HEK293 (cell line): Measurements from ENCODE around the gene PRR16.

Experiments used
- CTCF ChIA-PET: fragments of 350-600 bp; formaldehyde crosslinking; extraction: SDS; loops from one replicate; lab custom pipeline; 2021; ENCODE audit warnings: antibody characterized with exemption; lab: Yijun Ruan, JAX
- POLR2A ChIA-PET: fragments of 300-600 bp; formaldehyde crosslinking; extraction: SDS; loops from one replicate; lab custom pipeline; 2020; ENCODE audit warnings: antibody characterized with exemption, inconsistent platforms; lab: Yijun Ruan, JAX
- H3K27ac ChIP-seq: fragments of 200-500 bp; sonication (Bioruptor generic); 2 replicates; pipeline ENCODE4 v1.5.1; 2014; ENCODE audit warnings: low read depth, low read length, control low read depth, inconsistent platforms; ENCODE audit errors: extremely low read depth
- H3K36me3 ChIP-seq, 2 experiments: fragments of 200-500 bp in 1 of 2; sonication (Bioruptor generic) in 1 of 2; 1 replicate in 1 of 2; 2 replicates in 1 of 2; pipeline ENCODE4 v1.5.1; 2014 to 2017; ENCODE audit warnings: inconsistent platforms in 2 of 2, low read length in 2 of 2; ENCODE audit not compliant: control insufficient read depth in 2 of 2, insufficient read depth in 1 of 2
- H3K4me1 ChIP-seq: fragments of 200-500 bp; sonication (Bioruptor generic); 2 replicates; pipeline ENCODE4 v1.5.1; 2014; ENCODE audit warnings: mild to moderate bottlenecking, low read length, inconsistent platforms; ENCODE audit not compliant: control insufficient read depth, insufficient read depth
- H3K4me3 ChIP-seq: 2 replicates; pipeline ENCODE4 v1.5.1; 2011; ENCODE audit warnings: low read depth, mild to moderate bottlenecking, control low read depth, low read length, moderate library complexity
- H3K9me3 ChIP-seq: fragments of 200-500 bp; sonication (Bioruptor generic); 2 replicates; pipeline ENCODE4 v1.5.1; 2014; ENCODE audit warnings: low read depth, low read length, inconsistent platforms; ENCODE audit not compliant: control insufficient read depth, insufficient read depth
- SCRT1 ChIP-seq: fragments of 450-650 bp; formaldehyde crosslinking; IDR thresholded peaks from 2 replicates; pipeline ENCODE4 v1.5.1; 2016; ENCODE audit warnings: missing biosample characterization, missing genetic modification characterization, borderline replicate concordance
- SP3 ChIP-seq: fragments of 450-650 bp; formaldehyde crosslinking; IDR thresholded peaks from 2 replicates; pipeline ENCODE4 v1.5.1; 2016; ENCODE audit warnings: missing biosample characterization, missing genetic modification characterization
- TCF7L2 ChIP-seq: IDR thresholded peaks from 2 replicates; pipeline ENCODE4 v1.6.1; 2011; ENCODE audit warnings: low read depth, mild to moderate bottlenecking, inconsistent platforms, low read length, moderate library complexity, borderline replicate concordance
- WT1 ChIP-seq: fragments of 450-650 bp; formaldehyde crosslinking; IDR thresholded peaks from 2 replicates; pipeline ENCODE4 v1.5.1; 2016; ENCODE audit warnings: missing biosample characterization, missing genetic modification characterization
- ZBTB17 ChIP-seq: fragments of 450-650 bp; formaldehyde crosslinking; IDR thresholded peaks from 2 replicates; pipeline ENCODE4 v1.5.1; 2016; ENCODE audit warnings: missing biosample characterization, missing genetic modification characterization
- ZBTB8A ChIP-seq: fragments of 450-650 bp; formaldehyde crosslinking; IDR thresholded peaks from 2 replicates; pipeline ENCODE4 v1.5.1; 2016; ENCODE audit warnings: missing biosample characterization, missing genetic modification characterization
- ZNF121 ChIP-seq: fragments of 450-650 bp; formaldehyde crosslinking; IDR thresholded peaks from 2 replicates; pipeline ENCODE4 v1.5.1; 2016; ENCODE audit warnings: missing biosample characterization, missing genetic modification characterization
- ZNF146 ChIP-seq: fragments of 450-650 bp; formaldehyde crosslinking; IDR thresholded peaks from 2 replicates; pipeline ENCODE4 v1.5.1; 2016; ENCODE audit warnings: missing biosample characterization, missing genetic modification characterization
- ZNF16 ChIP-seq: fragments of 450-650 bp; formaldehyde crosslinking; IDR thresholded peaks from 2 replicates; pipeline ENCODE4 v1.5.1; 2016; ENCODE audit warnings: low read depth, missing biosample characterization, missing genetic modification characterization
- ZNF239 ChIP-seq: fragments of 450-650 bp; formaldehyde crosslinking; IDR thresholded peaks from 2 replicates; pipeline ENCODE4 v1.5.1; 2016; ENCODE audit warnings: missing biosample characterization, missing genetic modification characterization
- ZNF248 ChIP-seq: fragments of 450-650 bp; formaldehyde crosslinking; IDR thresholded peaks from 2 replicates; pipeline ENCODE4 v1.5.1; 2017; ENCODE audit warnings: missing biosample characterization, missing genetic modification characterization
- ZNF311 ChIP-seq: fragments of 450-650 bp; formaldehyde crosslinking; IDR thresholded peaks from 2 replicates; pipeline ENCODE4 v1.5.1; 2017; ENCODE audit warnings: missing biosample characterization, missing genetic modification characterization, borderline replicate concordance
- ZNF324 ChIP-seq: fragments of 450-650 bp; formaldehyde crosslinking; IDR thresholded peaks from 2 replicates; pipeline ENCODE4 v1.5.1; 2016; ENCODE audit warnings: missing biosample characterization, missing genetic modification characterization
- ZNF404 ChIP-seq: fragments of 450-650 bp; formaldehyde crosslinking; IDR thresholded peaks from 2 replicates; pipeline ENCODE4 v1.5.1; 2017; ENCODE audit warnings: missing biosample characterization, missing genetic modification characterization
- ZNF521 ChIP-seq: fragments of 450-650 bp; formaldehyde crosslinking; IDR thresholded peaks from 2 replicates; pipeline ENCODE4 v1.5.1; 2017; ENCODE audit warnings: missing biosample characterization, mild to moderate bottlenecking, missing genetic modification characterization
- ZNF530 ChIP-seq: fragments of 450-650 bp; formaldehyde crosslinking; IDR thresholded peaks from 2 replicates; pipeline ENCODE4 v1.5.1; 2016; ENCODE audit warnings: low read depth, missing biosample characterization, missing genetic modification characterization
- ZNF549 ChIP-seq: fragments of 450-650 bp; IDR thresholded peaks from 2 replicates; pipeline ENCODE4 v1.5.1; 2018; ENCODE audit warnings: missing biosample characterization, missing genetic modification characterization, mild to moderate bottlenecking, inconsistent platforms, moderate library complexity
- ZNF571 ChIP-seq: fragments of 450-650 bp; formaldehyde crosslinking; IDR thresholded peaks from 2 replicates; pipeline ENCODE4 v1.5.0; 2017; ENCODE audit warnings: missing biosample characterization, missing genetic modification characterization
- ZNF621 ChIP-seq: fragments of 450-650 bp; formaldehyde crosslinking; IDR thresholded peaks from 2 replicates; pipeline ENCODE4 v1.5.1; 2017; ENCODE audit warnings: missing biosample characterization, missing genetic modification characterization
- ZNF670 ChIP-seq: fragments of 450-650 bp; formaldehyde crosslinking; IDR thresholded peaks from 2 replicates; pipeline ENCODE4 v1.5.1; 2016; ENCODE audit warnings: missing biosample characterization, missing genetic modification characterization, low read depth
- ZNF692 ChIP-seq: fragments of 450-650 bp; formaldehyde crosslinking; IDR thresholded peaks from 2 replicates; pipeline ENCODE4 v1.5.1; 2016; ENCODE audit warnings: missing biosample characterization, missing genetic modification characterization
- ZNF777 ChIP-seq: fragments of 450-650 bp; formaldehyde crosslinking; IDR thresholded peaks from 2 replicates; pipeline ENCODE4 v1.5.1; 2017; ENCODE audit warnings: missing biosample characterization, missing genetic modification characterization, borderline replicate concordance
- ZNF837 ChIP-seq: fragments of 450-650 bp; formaldehyde crosslinking; IDR thresholded peaks from 2 replicates; pipeline ENCODE4 v1.5.1; 2016; ENCODE audit warnings: missing biosample characterization, missing genetic modification characterization
- ZNF843 ChIP-seq: fragments of 450-650 bp; formaldehyde crosslinking; IDR thresholded peaks from 2 replicates; pipeline ENCODE4 v1.5.1; 2016; ENCODE audit warnings: missing biosample characterization, missing genetic modification characterization
- TF ChIP-seq, protein P1 (sequence below): fragments of 450-650 bp; formaldehyde crosslinking; IDR thresholded peaks from 2 replicates; pipeline ENCODE4 v1.5.1; 2016; ENCODE audit warnings: missing biosample characterization, missing genetic modification characterization

PRR16 gene

DNA sequence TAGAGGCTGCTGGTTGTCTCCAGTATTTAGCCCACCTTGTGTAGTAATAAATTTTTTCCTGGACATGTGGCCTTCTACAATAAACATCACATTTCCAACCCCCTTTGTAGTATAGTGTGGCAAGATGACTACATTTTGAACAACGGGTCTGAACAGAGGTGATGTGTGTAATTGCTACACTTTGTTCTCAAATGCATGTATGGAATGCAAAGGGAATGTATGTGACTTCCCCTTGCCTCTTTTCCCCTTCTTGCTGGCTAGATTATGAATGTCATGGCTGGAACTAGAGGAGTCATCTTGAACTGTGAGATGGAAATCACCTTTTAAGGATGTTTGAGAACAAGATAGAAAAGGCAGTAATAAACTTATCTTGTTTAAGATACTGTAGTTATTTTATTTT is 54.5 kb downstream of the PRR16 start:
- no peaks in the 10 kb centered on the region for H3K4me1 ChIP-seq
- ChIA-PET CTCF (no interaction called here), POLR2A (no interaction called here)
- H3K9me3 ChIP-seq, result no peaks in the 10 kb centered on the region
- no peak overlapping the region for H3K4me3 ChIP-seq
- TF ChIP-seq ZBTB8A (tag by site-specific recombination) (no peak), ZNF837 (tag by site-specific recombination) (no peak), ZNF248 (tag by site-specific recombination) (no peak), ZNF16 (no peak), TCF7L2 (no peak), ZNF530 (tag by site-specific recombination) (no peak), ZNF670 (no peak), ZNF311 (tag by site-specific recombination) (no peak), ZNF146 (tag by site-specific recombination) (no peak), ZNF621 (tag by site-specific recombination) (no peak), ZNF324 (tag by site-specific recombination) (no peak), ZNF549 (tag by site-specific recombination) (no peak), SCRT1 (tag by site-specific recombination) (no peak), ZNF777 (no peak), SP3 (tag by site-specific recombination) (no peak), ZNF692 (no peak), ZNF521 (tag by site-specific recombination) (no peak)
- TF ChIP-seq, protein P1, sequence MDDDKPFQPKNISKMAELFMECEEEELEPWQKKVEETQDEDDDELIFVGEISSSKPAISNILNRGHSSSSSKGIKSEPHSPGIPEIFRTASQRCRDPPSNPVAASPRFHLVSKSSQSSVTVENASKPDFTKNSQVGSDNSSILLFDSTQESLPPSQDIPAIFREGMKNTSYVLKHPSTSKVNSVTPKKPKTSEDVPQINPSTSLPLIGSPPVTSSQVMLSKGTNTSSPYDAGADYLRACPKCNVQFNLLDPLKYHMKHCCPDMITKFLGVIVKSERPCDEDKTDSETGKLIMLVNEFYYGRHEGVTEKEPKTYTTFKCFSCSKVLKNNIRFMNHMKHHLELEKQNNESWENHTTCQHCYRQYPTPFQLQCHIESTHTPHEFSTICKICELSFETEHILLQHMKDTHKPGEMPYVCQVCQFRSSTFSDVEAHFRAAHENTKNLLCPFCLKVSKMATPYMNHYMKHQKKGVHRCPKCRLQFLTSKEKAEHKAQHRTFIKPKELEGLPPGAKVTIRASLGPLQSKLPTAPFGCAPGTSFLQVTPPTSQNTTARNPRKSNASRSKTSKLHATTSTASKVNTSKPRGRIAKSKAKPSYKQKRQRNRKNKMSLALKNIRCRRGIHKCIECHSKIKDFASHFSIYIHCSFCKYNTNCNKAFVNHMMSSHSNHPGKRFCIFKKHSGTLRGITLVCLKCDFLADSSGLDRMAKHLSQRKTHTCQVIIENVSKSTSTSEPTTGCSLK (tag by site-specific recombination), result no peak
- H3K27ac ChIP-seq, result no peak overlapping the region
- no peaks in the 10 kb centered on the region for H3K36me3 ChIP-seq

GRCh38 chr5:120527251-120527650 is 63.2 kb downstream of the PRR16 start:
- H3K4me3 ChIP-seq, result no peak overlapping the region
- no peaks in the 10 kb centered on the region for H3K9me3 ChIP-seq
- TF ChIP-seq WT1 (tag by site-specific recombination), result no peak
- TF ChIP-seq ZNF239 (tag by site-specific recombination), result no peak
- no peak for TF ChIP-seq ZNF843 (tag by site-specific recombination)
- no peak for TF ChIP-seq ZNF404
- no peak for TF ChIP-seq ZNF121
- no peak for TF ChIP-seq ZBTB17 (tag by site-specific recombination)
- no peak for TF ChIP-seq ZNF571 (tag by site-specific recombination)
- ChIA-PET CTCF (no interaction called here), POLR2A (interaction anchor here (0.5 kb wide), 1 partner anchor 81 kb away, joined by 7 read pairs; no protein-coding TSS in a partner anchor)
- no peaks in the 10 kb centered on the region for H3K36me3 ChIP-seq
- no peak overlapping the region for H3K27ac ChIP-seq
- no peaks in the 10 kb centered on the region for H3K4me1 ChIP-seq
